ENCODE data around the gene ATP6AP2. TPM values are rescaled to one million over a fixed set of nuclear protein-coding genes. Genes with fewer than 3 reads are reported as not detected.

Gene ATP6AP2
- total and polyA plus RNA-seq, 2 donors (not counting 1 experiment from before 2014, with no cell fraction given), result 29.0 to 53.3 TPM

DNA sequence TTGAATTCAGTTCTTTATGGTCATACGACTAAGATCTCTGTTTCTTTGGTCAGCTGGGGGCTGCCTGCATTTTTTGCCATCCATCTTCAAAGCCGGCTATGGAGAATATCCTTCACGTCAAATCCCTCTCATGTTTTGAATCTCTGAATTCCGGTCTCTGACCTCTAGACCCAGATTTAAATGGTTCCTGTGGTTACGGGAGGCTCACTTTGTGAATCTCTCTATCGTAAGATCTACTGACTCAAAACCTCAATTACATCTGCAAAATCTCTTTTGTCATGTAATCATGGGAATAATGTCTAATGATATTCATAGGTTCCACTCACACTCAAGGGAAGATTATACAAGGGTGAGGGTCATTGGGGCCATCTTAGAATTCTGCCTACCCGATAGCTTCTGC lies 36.8 kb downstream of the ATP6AP2 start:
- no peaks in the 10 kb centered on the region for H3K4me1 Mint-ChIP-seq
- ATAC-seq (ENCODE audit: low read depth), result no peak
- H2AFZ ChIP-seq (ENCODE audit: insufficient read depth, low read depth, low read length, poor library complexity, severe bottlenecking), result no peak overlapping the region
- H4K20me1 ChIP-seq (ENCODE audit: control insufficient read depth, insufficient read depth, low read length, poor library complexity, severe bottlenecking), result no peaks in the 10 kb centered on the region
- H3K9ac ChIP-seq (ENCODE audit: low read length), result no peak overlapping the region
- H3K27ac ChIP-seq (ENCODE audit: low read length in 2 of 2), result no peak overlapping the region
- H3K4me3 ChIP-seq (ENCODE audit: control extremely low read depth in 1 of 5, extremely low read depth in 1 of 5, insufficient read depth in 1 of 5, low read depth in 2 of 5, low read length in 4 of 5), result no peak overlapping the region
- no peak overlapping the region for H3K4me2 ChIP-seq (replicated peaks; ENCODE audit: low read depth, low read length, poor library complexity, severe bottlenecking)
- ChIA-PET CTCF (no interaction called here), POLR2A (no interaction called here)
- 100% methylated on average over 3 of the region's 7 CpGs for WGBS (ENCODE audit: insufficient coverage)
- H3K9me3 Mint-ChIP-seq (ENCODE audit: insufficient read depth), result no peaks in the 10 kb centered on the region
- H3K27me3 ChIP-seq (replicated peaks in 1 of 4; ENCODE audit: control extremely low read depth in 1 of 4, control insufficient read depth in 3 of 4, insufficient read depth in 4 of 4, low read length in 3 of 4), result no peaks in the 10 kb centered on the region
- TF ChIP-seq, protein P1, sequence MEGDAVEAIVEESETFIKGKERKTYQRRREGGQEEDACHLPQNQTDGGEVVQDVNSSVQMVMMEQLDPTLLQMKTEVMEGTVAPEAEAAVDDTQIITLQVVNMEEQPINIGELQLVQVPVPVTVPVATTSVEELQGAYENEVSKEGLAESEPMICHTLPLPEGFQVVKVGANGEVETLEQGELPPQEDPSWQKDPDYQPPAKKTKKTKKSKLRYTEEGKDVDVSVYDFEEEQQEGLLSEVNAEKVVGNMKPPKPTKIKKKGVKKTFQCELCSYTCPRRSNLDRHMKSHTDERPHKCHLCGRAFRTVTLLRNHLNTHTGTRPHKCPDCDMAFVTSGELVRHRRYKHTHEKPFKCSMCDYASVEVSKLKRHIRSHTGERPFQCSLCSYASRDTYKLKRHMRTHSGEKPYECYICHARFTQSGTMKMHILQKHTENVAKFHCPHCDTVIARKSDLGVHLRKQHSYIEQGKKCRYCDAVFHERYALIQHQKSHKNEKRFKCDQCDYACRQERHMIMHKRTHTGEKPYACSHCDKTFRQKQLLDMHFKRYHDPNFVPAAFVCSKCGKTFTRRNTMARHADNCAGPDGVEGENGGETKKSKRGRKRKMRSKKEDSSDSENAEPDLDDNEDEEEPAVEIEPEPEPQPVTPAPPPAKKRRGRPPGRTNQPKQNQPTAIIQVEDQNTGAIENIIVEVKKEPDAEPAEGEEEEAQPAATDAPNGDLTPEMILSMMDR (IDR thresholded peaks at IDR 0.05), result no peak
- no peak for TF ChIP-seq EZH2 (IDR thresholded peaks at IDR 0.05; ENCODE audit: borderline replicate concordance, insufficient read depth, low read depth, low read length, poor library complexity, severe bottlenecking)
- H3K36me3 ChIP-seq (replicated peaks in 1 of 2; ENCODE audit: control extremely low read depth in 1 of 2, control insufficient read depth in 1 of 2, extremely low read depth in 1 of 2, insufficient read depth in 2 of 2, low read length in 1 of 2), result no peaks in the 10 kb centered on the region
- intact Hi-C loops (cut with micrococcal nuclease), result no loop called here
- H3K4me1 ChIP-seq (ENCODE audit: control insufficient read depth in 2 of 2, insufficient read depth in 2 of 2, low read length in 2 of 2), result no peaks in the 10 kb centered on the region
- no peak overlapping the region for H3K4me3 Mint-ChIP-seq
- H3K79me2 ChIP-seq (ENCODE audit: control insufficient read depth, insufficient read depth, low read length), result no peaks in the 10 kb centered on the region
- no peak overlapping the region for H3K27ac Mint-ChIP-seq
- no peaks in the 10 kb centered on the region for H3K27me3 Mint-ChIP-seq
- no peaks in the 10 kb centered on the region for H3K9me3 ChIP-seq (ENCODE audit: control extremely low read depth in 1 of 3, control insufficient read depth in 2 of 3, insufficient read depth in 1 of 3, low read length in 2 of 3)
- DNase-seq, result no peak

DNA sequence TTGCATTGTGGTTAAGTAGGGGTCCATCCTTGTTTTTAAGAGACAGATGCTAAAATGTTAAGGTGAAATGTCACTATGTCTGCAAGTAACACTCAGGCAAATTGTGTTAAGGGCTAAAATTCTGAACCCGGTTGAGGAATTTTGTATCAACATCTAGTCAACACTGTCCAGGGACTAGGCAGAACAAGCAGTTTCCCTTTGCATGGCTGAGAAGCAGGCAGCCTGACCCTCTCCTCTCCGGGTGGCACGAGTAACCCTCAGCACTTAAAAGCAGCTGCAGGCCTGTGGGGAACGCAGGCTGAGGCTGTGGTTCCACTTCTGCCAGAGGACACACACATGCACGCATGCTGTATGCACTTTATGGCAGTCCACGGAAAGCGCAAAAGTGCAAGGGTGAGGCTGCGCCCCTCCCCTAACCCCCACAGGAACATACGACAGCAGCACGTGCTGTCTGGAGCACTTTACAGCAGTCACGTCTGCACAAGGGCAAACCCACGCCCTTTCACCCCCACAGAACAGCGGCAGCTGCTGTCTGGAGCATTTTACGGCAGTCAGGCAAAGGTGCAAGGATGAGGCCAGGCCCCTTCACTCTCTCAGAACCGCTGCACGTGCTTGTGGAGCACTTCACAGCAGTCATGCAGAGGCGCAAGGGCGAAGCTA lies 41.8 kb downstream of the ATP6AP2 start:
- DNase-seq, result no peak
- intact Hi-C loops (cut with micrococcal nuclease), result no loop called here

More for the DNA sequence above, 41.8 kb downstream of the ATP6AP2 start:
- ChIA-PET POLR2A (no interaction called here), CTCF (interaction anchor here (0.8 kb wide), 1 partner anchor 558 kb away, joined by 3 read pairs; no protein-coding TSS in a partner anchor)
- ATAC-seq (ENCODE audit: low read depth), result no peak
- Histone ChIP-seq H3K4me2 (replicated peaks; ENCODE audit: low read depth, low read length, poor library complexity, severe bottlenecking) (no peak overlapping the region), H3K27me3 (replicated peaks in 1 of 4; ENCODE audit: control extremely low read depth in 1 of 4, control insufficient read depth in 3 of 4, insufficient read depth in 4 of 4, low read length in 3 of 4) (no peaks in the 10 kb centered on the region), H4K20me1 (ENCODE audit: control insufficient read depth, insufficient read depth, low read length, poor library complexity, severe bottlenecking) (no peaks in the 10 kb centered on the region), H3K79me2 (ENCODE audit: control insufficient read depth, insufficient read depth, low read length) (no peaks in the 10 kb centered on the region), H3K9me3 (ENCODE audit: control extremely low read depth in 1 of 3, control insufficient read depth in 2 of 3, insufficient read depth in 1 of 3, low read length in 2 of 3) (peaks cover 0 to 8% (median 0%) of the 10 kb centered on the region in 3 donors), H2AFZ (ENCODE audit: insufficient read depth, low read depth, low read length, poor library complexity, severe bottlenecking) (no peak overlapping the region), H3K9ac (ENCODE audit: low read length) (no peak overlapping the region), H3K4me1 (ENCODE audit: control insufficient read depth in 2 of 2, insufficient read depth in 2 of 2, low read length in 2 of 2) (no peaks in the 10 kb centered on the region), H3K4me3 (ENCODE audit: control extremely low read depth in 1 of 5, extremely low read depth in 1 of 5, insufficient read depth in 1 of 5, low read depth in 2 of 5, low read length in 4 of 5) (no peak overlapping the region), H3K36me3 (replicated peaks in 1 of 2; ENCODE audit: control extremely low read depth in 1 of 2, control insufficient read depth in 1 of 2, extremely low read depth in 1 of 2, insufficient read depth in 2 of 2, low read length in 1 of 2) (peaks cover 0 to 4% of the 10 kb centered on the region in 2 experiments), H3K27ac (ENCODE audit: low read length in 2 of 2) (no peak overlapping the region)
- H3K9me3 Mint-ChIP-seq (ENCODE audit: insufficient read depth), result no peaks in the 10 kb centered on the region
- H3K4me3 Mint-ChIP-seq, result no peak overlapping the region
- H3K27ac Mint-ChIP-seq, result no peak overlapping the region
- WGBS (ENCODE audit: insufficient coverage), result 95% methylated on average over 11 of the region's 18 CpGs
- TF ChIP-seq, protein P1 (IDR thresholded peaks at IDR 0.05), result no peak
- TF ChIP-seq EZH2 (IDR thresholded peaks at IDR 0.05; ENCODE audit: borderline replicate concordance, insufficient read depth, low read depth, low read length, poor library complexity, severe bottlenecking), result no peak
- H3K4me1 Mint-ChIP-seq, result no peaks in the 10 kb centered on the region
- no peaks in the 10 kb centered on the region for H3K27me3 Mint-ChIP-seq

Data from B cell (primary cell).